Stimulated activated CD8-positive, alpha-beta memory T cell treated with anti-CD3 and anti-CD28 coated beads, Interleukin-7, amount 100 ng/mL, for 1 hour (primary cell): Measurements from ENCODE around the gene AKAP1.

Source experiments
- DNase-seq, 2 donors: peaks; one replicate each; pipeline ENCODE4 v3.0.0-alpha.2; 2020; ENCODE audit warnings: low read depth in 2 of 2

Gene AKAP1, protein sequence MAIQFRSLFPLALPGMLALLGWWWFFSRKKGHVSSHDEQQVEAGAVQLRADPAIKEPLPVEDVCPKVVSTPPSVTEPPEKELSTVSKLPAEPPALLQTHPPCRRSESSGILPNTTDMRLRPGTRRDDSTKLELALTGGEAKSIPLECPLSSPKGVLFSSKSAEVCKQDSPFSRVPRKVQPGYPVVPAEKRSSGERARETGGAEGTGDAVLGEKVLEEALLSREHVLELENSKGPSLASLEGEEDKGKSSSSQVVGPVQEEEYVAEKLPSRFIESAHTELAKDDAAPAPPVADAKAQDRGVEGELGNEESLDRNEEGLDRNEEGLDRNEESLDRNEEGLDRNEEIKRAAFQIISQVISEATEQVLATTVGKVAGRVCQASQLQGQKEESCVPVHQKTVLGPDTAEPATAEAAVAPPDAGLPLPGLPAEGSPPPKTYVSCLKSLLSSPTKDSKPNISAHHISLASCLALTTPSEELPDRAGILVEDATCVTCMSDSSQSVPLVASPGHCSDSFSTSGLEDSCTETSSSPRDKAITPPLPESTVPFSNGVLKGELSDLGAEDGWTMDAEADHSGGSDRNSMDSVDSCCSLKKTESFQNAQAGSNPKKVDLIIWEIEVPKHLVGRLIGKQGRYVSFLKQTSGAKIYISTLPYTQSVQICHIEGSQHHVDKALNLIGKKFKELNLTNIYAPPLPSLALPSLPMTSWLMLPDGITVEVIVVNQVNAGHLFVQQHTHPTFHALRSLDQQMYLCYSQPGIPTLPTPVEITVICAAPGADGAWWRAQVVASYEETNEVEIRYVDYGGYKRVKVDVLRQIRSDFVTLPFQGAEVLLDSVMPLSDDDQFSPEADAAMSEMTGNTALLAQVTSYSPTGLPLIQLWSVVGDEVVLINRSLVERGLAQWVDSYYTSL

DNA sequence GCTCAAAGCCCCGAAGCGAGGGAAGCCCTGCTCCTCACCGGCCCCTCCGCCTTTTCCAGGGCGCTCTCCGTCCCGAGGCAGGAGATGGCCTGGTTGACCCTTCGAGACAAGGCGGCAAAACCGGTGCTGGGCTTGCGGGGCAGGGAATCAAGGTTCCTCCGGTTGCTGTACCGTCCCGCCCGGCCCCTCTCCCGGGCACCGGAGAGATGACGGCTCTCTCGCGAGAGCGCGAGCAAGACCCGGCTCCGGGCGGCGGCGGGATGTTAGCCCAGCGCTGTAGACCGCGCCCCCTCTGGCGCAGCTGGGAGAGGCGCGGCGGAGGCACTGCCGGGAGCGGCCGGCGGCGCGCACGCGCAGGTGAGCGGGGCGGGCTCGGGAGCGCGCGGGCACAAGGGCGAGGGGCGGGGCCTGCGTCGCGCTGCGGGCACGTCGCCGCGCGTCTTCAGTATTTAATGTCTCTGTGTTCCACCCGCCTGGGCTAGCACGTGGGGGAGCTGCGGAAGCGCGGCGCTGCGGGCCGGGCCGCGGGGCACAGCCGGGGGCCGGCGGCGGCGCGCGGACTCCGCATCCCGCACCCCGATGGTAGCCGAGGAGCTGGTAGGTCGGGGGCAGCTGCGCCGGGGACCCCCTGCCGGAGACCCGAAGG, at the start of gene AKAP1:
Gene AKAP1, plus strand, starts transcription at position 445 of the 646 bp plus-strand sequence. CDS start 20,219 bp downstream, outside the sequence.
- peak; percentile 81 to 86 for DNase-seq

DNA sequence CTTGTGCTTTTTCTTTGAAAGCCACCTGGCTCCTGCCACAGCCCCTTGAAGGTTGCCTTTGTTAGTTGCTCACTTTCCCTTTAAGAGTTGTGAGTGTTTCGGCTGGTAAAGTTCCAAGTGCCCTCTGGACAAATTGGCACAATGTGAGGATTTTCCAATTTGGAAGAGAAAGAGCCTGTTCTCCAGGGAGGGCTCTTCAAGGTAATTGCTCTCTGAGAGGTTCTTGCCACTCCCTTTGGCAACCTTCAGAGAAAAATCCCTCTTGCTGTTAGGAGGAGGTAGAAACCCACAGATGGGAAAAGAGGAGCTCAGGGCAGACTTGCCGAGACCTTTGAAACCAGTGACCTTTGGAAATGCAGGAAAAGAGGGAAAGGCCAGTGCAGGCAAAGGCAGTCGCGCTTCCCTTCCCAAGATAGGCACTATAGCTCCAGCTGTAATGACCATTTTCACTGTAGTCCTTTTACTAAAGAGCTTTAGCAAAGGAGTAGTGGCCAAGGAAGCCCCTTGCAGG, 49.0 kb upstream of the AKAP1 start:
- DNase-seq = no peak

DNA sequence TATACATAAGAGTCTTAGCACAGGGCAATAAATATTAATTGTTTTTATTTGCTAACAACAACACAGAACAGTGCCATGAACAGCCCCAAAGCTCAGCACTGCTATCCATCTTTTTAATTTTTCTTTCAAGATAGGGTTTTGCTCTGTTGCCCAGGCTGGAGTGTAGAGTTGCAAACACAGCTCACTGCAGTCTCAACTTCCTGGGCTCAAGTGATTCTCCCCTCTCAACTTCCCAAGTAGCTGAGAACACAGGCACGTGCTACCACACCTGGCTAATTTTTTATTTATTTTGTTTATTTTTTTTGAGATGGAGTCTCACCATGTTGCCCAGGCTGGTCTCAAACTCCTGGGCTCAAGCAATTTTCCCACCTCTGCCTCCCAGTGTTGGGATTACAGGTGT, 47.6 kb upstream of the AKAP1 start:
- no peak for DNase-seq

GRCh38 chr17:57038486-57038885, 46.6 kb upstream of the AKAP1 start:
- DNase-seq = no peak

DNA sequence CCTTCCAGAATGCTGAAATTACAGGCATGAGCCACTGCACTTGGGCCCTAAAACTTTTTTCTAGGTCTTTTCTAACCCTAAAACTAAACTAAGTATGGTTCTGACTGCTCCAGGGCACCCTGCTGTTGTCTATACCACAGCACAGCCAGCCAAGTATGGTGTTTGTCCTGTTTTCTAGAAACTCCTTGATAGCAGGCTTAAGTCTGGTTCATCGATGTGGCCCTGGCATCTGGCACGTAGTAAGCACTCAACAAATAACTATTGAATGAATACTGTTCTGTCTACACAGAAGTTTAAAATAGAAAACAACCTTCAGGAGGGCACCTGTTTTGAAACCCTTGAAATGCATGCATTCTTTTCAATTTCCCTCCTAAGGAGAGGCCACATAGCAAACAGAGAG, 44.5 kb upstream of the AKAP1 start:
- no peak for DNase-seq

DNA sequence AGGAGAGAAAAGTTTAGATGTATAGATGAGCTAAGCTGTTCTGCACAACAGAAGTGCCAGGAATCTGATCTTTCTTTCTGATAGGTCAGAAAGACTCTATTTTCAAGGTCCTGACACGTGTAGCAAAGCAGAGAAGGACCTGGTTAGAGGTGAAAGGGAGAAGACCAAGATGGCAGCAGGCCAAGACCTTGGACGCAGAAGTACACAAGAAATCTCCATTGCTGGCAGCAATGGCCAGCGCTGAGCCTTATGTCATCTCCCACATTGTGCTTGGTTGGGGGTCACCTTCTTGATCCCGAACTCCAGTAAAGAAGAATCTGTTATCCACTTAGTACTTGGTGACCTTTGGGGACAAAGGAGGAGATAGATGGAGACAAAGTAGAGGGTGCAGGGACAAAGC, 41.8 kb upstream of the AKAP1 start:
- DNase-seq = no peak

- no peak for DNase-seq
These were observed 39.8 kb upstream of the AKAP1 start for GRCh38 chr17:57044976-57045867.

DNA sequence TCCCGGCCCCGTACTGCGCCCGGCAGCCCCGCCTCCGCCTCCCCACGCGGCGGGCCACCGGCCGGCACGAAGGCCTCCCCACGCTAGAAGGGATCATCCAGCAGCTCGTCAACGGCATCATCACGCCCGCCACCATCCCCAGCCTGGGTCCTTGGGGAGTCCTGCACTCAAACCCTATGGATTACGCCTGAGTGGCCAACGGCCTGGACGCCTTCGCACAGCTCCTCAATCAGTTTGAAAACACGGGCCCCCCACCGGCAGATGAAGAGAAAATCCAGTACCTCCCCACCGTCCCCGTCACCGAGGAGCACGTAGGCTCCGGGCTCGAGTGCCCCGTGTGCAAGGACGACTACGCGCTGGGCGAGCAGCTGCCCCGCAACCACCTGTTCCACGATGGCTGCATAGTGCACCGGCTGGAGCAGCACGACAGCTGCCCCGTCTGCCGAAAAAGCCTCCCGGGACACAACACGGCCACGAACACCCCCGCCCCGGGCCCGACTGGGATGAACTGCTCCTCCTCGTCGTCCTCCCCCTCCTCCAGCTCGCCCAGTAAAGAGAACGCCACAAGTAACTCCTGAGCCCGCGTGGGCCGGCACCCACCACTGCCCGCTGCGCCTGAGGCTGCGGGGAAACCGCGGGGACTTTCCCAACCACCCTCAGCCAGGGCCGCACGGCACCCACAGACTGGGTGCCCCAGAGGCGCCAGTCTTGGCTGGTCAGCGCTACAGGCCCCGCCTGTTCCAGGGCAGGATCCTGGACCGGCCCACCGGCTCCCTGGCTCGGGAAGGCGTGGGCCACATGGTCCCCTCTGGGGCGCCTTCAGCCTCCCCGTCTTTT, 39.0 kb upstream of the AKAP1 start:
- DNase-seq = no peak

DNA sequence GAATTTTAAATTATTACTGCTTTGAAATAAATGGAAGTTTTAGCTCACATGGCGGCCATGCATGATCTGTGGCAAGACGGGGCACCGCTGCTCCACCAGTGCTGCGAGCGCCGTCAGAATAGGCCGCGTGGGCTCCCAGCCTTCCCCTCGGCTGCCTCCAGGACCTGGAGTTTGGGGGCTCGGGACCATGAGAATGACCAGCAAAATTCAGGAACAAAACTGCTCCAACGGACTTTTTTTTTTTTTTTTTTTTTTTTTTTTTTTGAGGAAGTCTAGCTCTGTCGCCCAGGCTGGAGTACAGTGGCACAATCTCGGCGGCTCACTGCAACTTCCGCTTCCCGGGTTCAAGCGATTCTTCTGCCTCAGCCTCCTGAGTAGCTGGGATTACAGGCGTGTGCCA, 38.3 kb upstream of the AKAP1 start:
- DNase-seq = no peak

DNA sequence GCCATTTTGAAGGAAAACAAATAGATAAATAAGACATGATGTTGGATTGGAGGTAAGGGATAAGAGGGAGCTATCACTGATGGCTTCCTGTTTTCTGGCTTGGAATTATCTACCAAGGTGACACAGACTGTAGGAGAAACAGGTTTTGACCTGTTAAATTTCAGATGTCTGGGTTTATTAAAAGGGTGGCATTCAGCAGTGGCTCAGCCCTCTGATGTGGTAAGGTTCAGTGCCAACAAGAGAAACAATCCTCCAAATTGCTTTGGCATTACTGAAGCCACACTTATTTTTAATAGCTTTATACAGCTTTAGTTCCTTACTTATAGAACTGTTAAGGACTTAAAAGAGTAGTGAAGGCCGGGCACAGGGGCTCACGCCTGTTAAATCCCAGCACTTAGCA, 37.0 kb upstream of the AKAP1 start:
- DNase-seq = no peak

DNA sequence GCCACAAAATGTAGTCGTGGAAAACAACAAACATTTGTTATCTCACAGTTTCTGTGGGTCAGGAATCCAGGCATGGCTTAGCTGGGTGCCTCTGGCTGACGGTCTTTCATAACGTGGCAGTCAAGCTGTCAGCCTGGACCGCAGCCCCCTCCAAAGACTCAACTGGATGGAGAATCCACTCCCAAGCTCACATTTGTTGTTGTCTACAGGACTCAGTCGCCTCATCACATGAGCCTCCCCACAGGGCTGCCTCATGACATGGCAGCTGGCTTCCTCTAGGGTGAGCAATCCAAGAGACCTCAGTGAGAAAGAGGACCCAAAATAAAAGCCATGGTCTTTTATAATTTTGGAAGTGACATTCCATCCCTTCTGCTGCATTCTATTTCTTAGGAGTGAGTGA, 34.7 kb upstream of the AKAP1 start:
- no peak for DNase-seq

GRCh38 chr17:57051886-57052361, 33.1 kb upstream of the AKAP1 start:
- no peak for DNase-seq

DNA sequence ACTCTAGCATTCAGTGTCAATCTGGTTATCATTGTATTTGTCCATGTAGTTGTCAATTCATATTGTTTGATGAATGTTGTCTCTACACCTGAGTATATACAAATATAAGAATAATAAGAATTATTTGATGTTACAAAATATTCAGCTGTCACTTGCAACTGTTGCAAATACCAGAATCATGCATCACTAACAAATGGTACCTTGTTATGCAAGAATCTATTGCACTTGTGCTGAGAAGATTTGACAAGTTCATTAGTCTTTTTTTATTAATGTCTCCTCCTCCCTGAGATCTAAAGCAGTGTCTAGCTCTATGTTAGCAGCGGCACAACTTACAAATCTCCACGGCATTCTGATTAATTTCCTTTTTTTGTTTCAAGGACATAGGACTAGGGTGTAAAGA, 22.2 kb upstream of the AKAP1 start:
- no peak for DNase-seq

DNA sequence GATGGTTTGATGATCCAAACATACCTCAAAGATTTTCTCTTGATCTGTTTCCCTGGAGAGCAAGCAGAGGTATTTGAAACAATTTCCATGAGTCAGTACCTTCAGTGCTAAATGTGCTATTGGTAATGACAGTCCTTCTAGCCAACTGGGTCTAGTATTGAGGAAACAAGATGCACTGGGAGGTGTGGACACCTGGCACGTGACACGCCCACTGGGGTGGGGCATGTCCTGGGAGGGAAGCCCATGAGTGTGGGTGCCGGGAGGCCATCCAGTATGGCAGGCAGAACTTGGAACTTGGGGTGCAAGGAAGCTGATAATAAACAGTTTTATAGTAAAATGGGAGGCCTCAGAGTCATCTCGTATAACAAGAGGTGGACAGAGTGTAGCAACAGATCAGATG, 17.9 kb upstream of the AKAP1 start:
- DNase-seq = no peak

GRCh38 chr17:57067781-57068180, 17.3 kb upstream of the AKAP1 start:
- no peak for DNase-seq

DNA sequence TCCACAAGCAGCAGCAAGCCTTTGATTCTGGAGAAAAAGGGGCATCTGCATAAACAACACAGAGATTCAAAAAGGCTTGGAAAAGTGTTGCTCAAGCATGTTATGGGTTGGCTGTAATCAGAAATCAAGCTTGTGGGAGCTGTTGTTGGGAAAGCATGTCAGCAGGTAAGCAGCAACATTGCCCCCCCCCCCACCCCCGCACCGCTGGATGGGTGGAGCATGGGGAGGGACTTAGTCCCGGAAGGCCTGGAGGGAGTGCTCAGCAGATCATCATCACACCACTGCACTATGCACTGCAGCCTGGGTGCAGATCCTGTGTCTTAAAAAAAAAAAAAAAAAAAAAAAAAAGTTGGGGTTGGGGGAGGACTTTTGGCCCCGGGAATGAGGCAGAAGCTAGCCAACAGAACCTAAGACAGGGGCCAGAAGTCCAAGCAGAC, 16.8 kb upstream of the AKAP1 start:
- no peak for DNase-seq

- no peak for DNase-seq
These were observed 16.3 kb upstream of the AKAP1 start for GRCh38 chr17:57068707-57069106.

- no peak for DNase-seq
These were observed 12.8 kb upstream of the AKAP1 start for GRCh38 chr17:57071991-57072944.

DNA sequence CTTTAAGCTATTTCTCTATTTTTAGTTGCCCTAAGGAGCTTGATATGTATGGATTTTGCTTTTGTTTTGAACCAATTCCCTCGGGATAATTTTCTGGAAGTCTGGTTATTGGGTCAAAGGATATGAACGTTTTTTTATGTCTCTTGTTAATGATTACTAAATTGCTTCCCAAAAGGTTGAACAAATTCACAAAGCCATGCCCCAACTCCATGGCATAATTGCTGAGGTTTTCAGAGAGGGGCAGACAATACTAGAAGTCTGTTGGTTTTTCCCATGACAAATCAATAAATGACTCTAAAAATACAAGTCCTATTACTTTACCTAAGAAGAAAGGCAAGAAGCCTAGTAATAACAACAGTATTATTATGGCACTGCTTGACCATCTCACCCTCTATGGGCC, 11.4 kb upstream of the AKAP1 start:
- DNase-seq = no peak
